ENCODE results near the gene YIF1B.

DNA sequence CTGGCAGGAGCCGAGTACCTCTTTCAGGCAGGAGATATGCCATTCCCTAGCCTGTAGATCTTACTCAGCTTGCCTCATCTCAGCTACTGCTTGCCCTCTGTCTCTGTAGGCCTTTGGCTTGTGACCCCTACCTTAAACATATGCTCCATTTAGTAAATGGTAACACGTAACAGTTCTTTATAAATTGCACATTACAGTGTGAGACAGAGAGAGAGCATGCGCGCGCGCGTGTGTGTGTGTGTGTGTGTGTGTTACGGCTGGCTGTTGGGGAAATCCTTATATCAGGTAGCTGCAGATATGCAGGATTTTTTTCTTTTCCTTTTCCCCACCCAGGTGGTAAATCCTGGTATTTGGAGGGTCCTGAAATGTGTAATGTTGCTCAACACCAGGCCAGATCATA is 47.2 kb downstream of the YIF1B start:
- TF ChIP-seq, protein P1, sequence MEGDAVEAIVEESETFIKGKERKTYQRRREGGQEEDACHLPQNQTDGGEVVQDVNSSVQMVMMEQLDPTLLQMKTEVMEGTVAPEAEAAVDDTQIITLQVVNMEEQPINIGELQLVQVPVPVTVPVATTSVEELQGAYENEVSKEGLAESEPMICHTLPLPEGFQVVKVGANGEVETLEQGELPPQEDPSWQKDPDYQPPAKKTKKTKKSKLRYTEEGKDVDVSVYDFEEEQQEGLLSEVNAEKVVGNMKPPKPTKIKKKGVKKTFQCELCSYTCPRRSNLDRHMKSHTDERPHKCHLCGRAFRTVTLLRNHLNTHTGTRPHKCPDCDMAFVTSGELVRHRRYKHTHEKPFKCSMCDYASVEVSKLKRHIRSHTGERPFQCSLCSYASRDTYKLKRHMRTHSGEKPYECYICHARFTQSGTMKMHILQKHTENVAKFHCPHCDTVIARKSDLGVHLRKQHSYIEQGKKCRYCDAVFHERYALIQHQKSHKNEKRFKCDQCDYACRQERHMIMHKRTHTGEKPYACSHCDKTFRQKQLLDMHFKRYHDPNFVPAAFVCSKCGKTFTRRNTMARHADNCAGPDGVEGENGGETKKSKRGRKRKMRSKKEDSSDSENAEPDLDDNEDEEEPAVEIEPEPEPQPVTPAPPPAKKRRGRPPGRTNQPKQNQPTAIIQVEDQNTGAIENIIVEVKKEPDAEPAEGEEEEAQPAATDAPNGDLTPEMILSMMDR (IDR thresholded peaks at IDR 0.05), result no peak
- TF ChIP-seq EZH2 (IDR thresholded peaks at IDR 0.05; ENCODE audit: borderline replicate concordance, insufficient read depth, low read depth, low read length, poor library complexity, severe bottlenecking), result no peak

Measured in B cell (primary cell).